ENCODE results near the gene C17orf113. TPM values are rescaled to one million over a fixed set of nuclear protein-coding genes. Genes with fewer than 3 reads are reported as not detected.

Gene C17orf113
- total RNA-seq, 1 donor from 2014 or later: 2.2 TPM

- TF ChIP-seq CTCF (conservative IDR thresholded peaks at IDR 0.05): peak; percentile 29
Observed at GRCh38 chr17:42027961-42028790, 22.2 kb downstream of the C17orf113 start.

GRCh38 chr17:42027590-42027889, 22.9 kb downstream of the C17orf113 start:
- no peak for DNase-seq (ENCODE audit: low read depth, low spot score)
- peaks cover 3% of the 10 kb centered on the region for H3K36me3 Mint-ChIP-seq (ENCODE audit: low read depth)
- H3K4me1 Mint-ChIP-seq: peaks cover 44% of the 10 kb centered on the region

More at GRCh38 chr17:42027961-42028790, 22.2 kb downstream of the C17orf113 start:
- no peak for DNase-seq (ENCODE audit: low read depth, low spot score)
- no peaks in the 10 kb centered on the region for H3K27me3 Mint-ChIP-seq (ENCODE audit: low read depth)
- H3K27ac Mint-ChIP-seq (ENCODE audit: unreplicated experiment): no peak overlapping the region
- H3K9me3 Mint-ChIP-seq: no peaks in the 10 kb centered on the region
- H3K4me3 Mint-ChIP-seq: peak overlapping the region; percentile 52
- H3K4me1 Mint-ChIP-seq: peaks cover 44% of the 10 kb centered on the region
- peaks cover 3% of the 10 kb centered on the region for H3K36me3 Mint-ChIP-seq (ENCODE audit: low read depth)

GRCh38 chr17:42026857-42027589, 23.4 kb downstream of the C17orf113 start:
- Mint-ChIP-seq H3K4me3 (peak overlapping the region; percentile 49), H3K27me3 (ENCODE audit: low read depth) (no peaks in the 10 kb centered on the region), H3K4me1 (peaks cover 44% of the 10 kb centered on the region), H3K36me3 (ENCODE audit: low read depth) (peaks cover 3% of the 10 kb centered on the region), H3K9me3 (no peaks in the 10 kb centered on the region), H3K27ac (ENCODE audit: unreplicated experiment) (no peak overlapping the region)
- no peak for DNase-seq (ENCODE audit: low read depth, low spot score)
- TF ChIP-seq CTCF (conservative IDR thresholded peaks at IDR 0.05): no peak

More at GRCh38 chr17:42027590-42027889, 22.9 kb downstream of the C17orf113 start:
- Mint-ChIP-seq H3K27me3 (ENCODE audit: low read depth) (no peaks in the 10 kb centered on the region), H3K27ac (ENCODE audit: unreplicated experiment) (no peak overlapping the region), H3K9me3 (no peaks in the 10 kb centered on the region), H3K4me3 (peak overlapping the region; percentile 19)
- TF ChIP-seq CTCF (conservative IDR thresholded peaks at IDR 0.05): no peak

- Mint-ChIP-seq H3K9me3 (no peaks in the 10 kb centered on the region), H3K4me1 (peaks cover 43% of the 10 kb centered on the region), H3K4me3 (peak overlapping the region; percentile 49), H3K36me3 (ENCODE audit: low read depth) (peaks cover 5% of the 10 kb centered on the region), H3K27me3 (ENCODE audit: low read depth) (no peaks in the 10 kb centered on the region), H3K27ac (ENCODE audit: unreplicated experiment) (peak overlapping the region; percentile 50)
- no peak for TF ChIP-seq CTCF (conservative IDR thresholded peaks at IDR 0.05)
- DNase-seq (ENCODE audit: low read depth, low spot score): no peak
Observed at GRCh38 chr17:42025936-42026335, 24.5 kb downstream of the C17orf113 start.

- no peak for DNase-seq (ENCODE audit: low read depth, low spot score)
- Mint-ChIP-seq H3K4me1 (peaks cover 46% of the 10 kb centered on the region), H3K9me3 (no peaks in the 10 kb centered on the region), H3K36me3 (ENCODE audit: low read depth) (peaks cover 5% of the 10 kb centered on the region), H3K27me3 (ENCODE audit: low read depth) (no peaks in the 10 kb centered on the region), H3K27ac (ENCODE audit: unreplicated experiment) (no peak overlapping the region), H3K4me3 (peak overlapping the region; percentile 83)
- no peak for TF ChIP-seq CTCF (conservative IDR thresholded peaks at IDR 0.05)
Observed at GRCh38 chr17:42025191-42025579, 25.2 kb downstream of the C17orf113 start.
